Liver (tissue), 9 donors: ENCODE results near the gene HIVEP3. TPM values are rescaled to one million over a fixed set of nuclear protein-coding genes. Genes with fewer than 3 reads are reported as not detected.

Experiments used
- DNase-seq: peaks from one replicate; pipeline ENCODE4 v3.0.0-alpha.2; 2017; ENCODE audit warnings: low spot score
- H3K27ac ChIP-seq, 2 donors: one replicate each; pipeline ENCODE4 v1.7.0; 2013; ENCODE audit warnings: inconsistent platforms in 2 of 2, low read length in 2 of 2, control low read depth in 1 of 2, low read depth in 1 of 2, mild to moderate bottlenecking in 1 of 2
- H3K27me3 ChIP-seq, 4 donors: one replicate each; pipeline versions ENCODE4 v1.6.1 to v1.7.0; 2013; ENCODE audit warnings: low read length in 3 of 4, inconsistent platforms in 1 of 4, mild to moderate bottlenecking in 1 of 4, moderate library complexity in 1 of 4; ENCODE audit not compliant: control insufficient read depth in 4 of 4, insufficient read depth in 4 of 4
- H3K36me3 ChIP-seq, 4 donors: one replicate each; pipeline versions ENCODE4 v1.6.1 to v1.7.0; 2013; ENCODE audit warnings: low read length in 3 of 4, mild to moderate bottlenecking in 3 of 4, low read depth in 1 of 4, moderate library complexity in 1 of 4; ENCODE audit not compliant: control insufficient read depth in 4 of 4, insufficient read depth in 3 of 4
- H3K4me1 ChIP-seq, 4 donors: one replicate each; pipeline versions ENCODE4 v1.6.1 to v1.7.0; 2013; ENCODE audit warnings: low read length in 3 of 4, mild to moderate bottlenecking in 3 of 4, moderate library complexity in 1 of 4; ENCODE audit not compliant: control insufficient read depth in 4 of 4, insufficient read depth in 4 of 4
- H3K4me3 ChIP-seq, 3 donors: one replicate each; pipeline versions ENCODE4 v1.6.1 to v1.7.0; 2013; ENCODE audit warnings: low read length in 3 of 3, control low read depth in 1 of 3, low read depth in 1 of 3, mild to moderate bottlenecking in 1 of 3
- H3K9ac ChIP-seq, 2 donors: one replicate each; pipeline ENCODE4 v1.7.0; 2013; ENCODE audit warnings: low read length in 2 of 2, mild to moderate bottlenecking in 2 of 2, moderate library complexity in 2 of 2, control low read depth in 1 of 2, low read depth in 1 of 2
- H3K9me3 ChIP-seq, 4 donors: one replicate each; pipeline versions ENCODE4 v1.6.1 to v1.7.0; 2013; ENCODE audit warnings: low read length in 3 of 4; ENCODE audit not compliant: control insufficient read depth in 4 of 4
- EGR1 ChIP-seq, 2 donors: IDR thresholded peaks; 2 replicates each; pipeline ENCODE4 v1.6.1; 2016 to 2018; ENCODE audit warnings: antibody characterized with exemption in 2 of 2, low read depth in 2 of 2
- FOXA1 ChIP-seq: IDR thresholded peaks from 2 replicates; pipeline ENCODE4 v1.6.1; 2016; ENCODE audit warnings: antibody characterized with exemption
- FOXA2 ChIP-seq: IDR thresholded peaks from 2 replicates; pipeline ENCODE4 v1.6.1; 2016; ENCODE audit warnings: antibody characterized with exemption
- GABPA ChIP-seq, 2 donors: IDR thresholded peaks in 1 of 2; conservative IDR thresholded peaks in 1 of 2; 2 replicates each; pipeline ENCODE4 v1.6.1; 2016; ENCODE audit warnings: antibody characterized with exemption in 2 of 2, mild to moderate bottlenecking in 1 of 2, moderate library complexity in 1 of 2
- HNF4A ChIP-seq, 2 donors: conservative IDR thresholded peaks; 2 replicates each; pipeline ENCODE4 v1.6.1; 2016; ENCODE audit warnings: antibody characterized with exemption in 2 of 2, mild to moderate bottlenecking in 2 of 2
- HNF4G ChIP-seq: IDR thresholded peaks from 2 replicates; pipeline ENCODE4 v1.6.1; 2016; ENCODE audit warnings: antibody characterized with exemption
- JUND ChIP-seq, 2 donors: IDR thresholded peaks; 2 replicates each; pipeline ENCODE4 v1.6.1; 2016; ENCODE audit warnings: antibody characterized with exemption in 2 of 2
- MAX ChIP-seq: IDR thresholded peaks from 2 replicates; pipeline ENCODE4 v1.6.1; 2016; ENCODE audit warnings: antibody characterized with exemption
- NR2F2 ChIP-seq: IDR thresholded peaks from 2 replicates; pipeline ENCODE4 v1.6.1; 2016; ENCODE audit warnings: antibody characterized with exemption
- RAD21 ChIP-seq, 2 donors: IDR thresholded peaks; 2 replicates each; pipeline ENCODE4 v1.6.1; 2016; ENCODE audit warnings: antibody characterized with exemption in 2 of 2, mild to moderate bottlenecking in 2 of 2
- RXRA ChIP-seq, 2 donors: IDR thresholded peaks; 2 replicates each; pipeline ENCODE4 v1.6.1; 2017 to 2018; ENCODE audit warnings: antibody characterized with exemption in 2 of 2, mild to moderate bottlenecking in 1 of 2
- SP1 ChIP-seq: IDR thresholded peaks from 2 replicates; pipeline ENCODE4 v1.6.1; 2018; ENCODE audit warnings: antibody characterized with exemption, mild to moderate bottlenecking
- TAF1 ChIP-seq: conservative IDR thresholded peaks from 2 replicates; pipeline ENCODE4 v1.6.1; 2016; ENCODE audit warnings: antibody characterized with exemption, mild to moderate bottlenecking
- YY1 ChIP-seq: IDR thresholded peaks from 2 replicates; pipeline ENCODE4 v1.6.1; 2016; ENCODE audit warnings: antibody characterized with exemption, mild to moderate bottlenecking
- ZBTB33 ChIP-seq: IDR thresholded peaks from 2 replicates; pipeline ENCODE4 v1.6.1; 2016; ENCODE audit warnings: antibody characterized with exemption
- WGBS: extraction: QIAGEN DNeasy Blood & Tissue Kit; methylation state at CpG from one replicate; pipeline ENCODE4 v1.1.7; 2013; 5-methylcytosine and 5-hydroxymethylcytosine counted together
- polyA plus RNA-seq, 2 donors: library from polyadenylated mRNA; stranded (reverse) in 1 of 2; unstranded in 1 of 2; fragments of 200-250 nt in 1 of 2; fragments of >200 nt in 1 of 2; fragmentation: Nextera tagmentation in 1 of 2; extraction: Ambion mirVana in 1 of 2; gene quantifications; one replicate each; pipeline versions ENCODE4 v1.2.1 to v1.2.3, GENCODE V29; 2013 to 2015
- total RNA-seq, 2 donors: library from RNA; depleted of rRNA; stranded (reverse); fragments of >200 nt; gene quantifications; one replicate each; pipeline ENCODE4 v1.2.3, GENCODE V29; 2014
- TF ChIP-seq, protein P1 (sequence below): IDR thresholded peaks from 2 replicates; pipeline ENCODE4 v1.6.1; 2016; ENCODE audit warnings: antibody characterized with exemption
- TF ChIP-seq, protein P2 (sequence below): IDR thresholded peaks from 2 replicates; pipeline ENCODE4 v1.6.1; 2016; ENCODE audit warnings: antibody characterized with exemption, mild to moderate bottlenecking
- TF ChIP-seq, protein P3 (sequence below): fragments of 150-350 bp; IDR thresholded peaks from 2 replicates; pipeline ENCODE4 v1.5.1; 2017; ENCODE audit warnings: improper control_type of control experiment, low read depth, low read length; ENCODE audit not compliant: missing input control
- donor health status: healthy.
- donor health status: healthy.
- donor health status: healthy.
- donor health status: healthy.
- donor health status: healthy.

HIVEP3 gene
- total and polyA plus RNA-seq, 4 donors: 0.93 to 1.6 (median 1.4) TPM

- Histone ChIP-seq H3K9ac (no peak overlapping the region), H3K27ac (no peak overlapping the region), H3K9me3 (no peaks in the 10 kb centered on the region), H3K36me3 (no peaks in the 10 kb centered on the region), H3K4me3 (no peak overlapping the region), H3K27me3 (no peaks in the 10 kb centered on the region), H3K4me1 (no peaks in the 10 kb centered on the region)
- TF ChIP-seq HNF4A (conservative IDR thresholded peaks at IDR 0.05) (no peak), YY1 (no peak)
- TF ChIP-seq, protein P1, sequence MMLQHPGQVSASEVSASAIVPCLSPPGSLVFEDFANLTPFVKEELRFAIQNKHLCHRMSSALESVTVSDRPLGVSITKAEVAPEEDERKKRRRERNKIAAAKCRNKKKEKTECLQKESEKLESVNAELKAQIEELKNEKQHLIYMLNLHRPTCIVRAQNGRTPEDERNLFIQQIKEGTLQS: no peak
- 83% methylated on average over 5 of the region's 5 CpGs for WGBS
- no peak for DNase-seq
Observed at GRCh38 chr1:41712695-41713094, 206.0 kb downstream of the HIVEP3 start.

DNA sequence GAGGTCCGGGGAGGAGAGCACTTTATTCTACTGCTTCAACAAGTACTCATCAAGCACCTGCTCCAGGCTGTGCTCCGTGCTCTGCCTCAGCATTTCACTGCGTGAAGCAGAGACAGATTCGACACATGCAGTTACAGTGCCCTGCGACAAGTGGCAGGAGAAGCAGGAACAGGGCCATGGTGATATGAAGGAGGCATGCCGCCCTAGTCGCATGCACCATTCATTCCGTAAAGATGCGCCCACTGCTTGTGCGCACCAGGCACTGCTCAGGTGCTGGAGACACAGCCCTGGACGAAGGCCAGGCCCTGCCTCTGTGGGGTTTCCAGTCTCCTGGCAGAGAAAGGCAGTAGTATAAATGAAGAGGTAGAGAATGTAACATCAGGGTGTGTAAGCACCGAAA is 206.6 kb downstream of the HIVEP3 start:
- no peaks in the 10 kb centered on the region for H3K4me1 ChIP-seq
- 94% methylated on average over 12 of the region's 12 CpGs for WGBS
- DNase-seq: no peak

More for the DNA sequence above, 206.6 kb downstream of the HIVEP3 start:
- Histone ChIP-seq H3K27me3 (no peaks in the 10 kb centered on the region), H3K27ac (no peak overlapping the region), H3K9me3 (no peaks in the 10 kb centered on the region), H3K4me3 (no peak overlapping the region), H3K36me3 (no peaks in the 10 kb centered on the region), H3K9ac (no peak overlapping the region)
- TF ChIP-seq NR2F2 (no peak), YY1 (no peak), RAD21 (IDR thresholded peaks at IDR 0.05) (no peak), EGR1 (IDR thresholded peaks at IDR 0.05; ENCODE audit: low read depth in 2 of 2) (no peak), SP1 (no peak), RXRA (IDR thresholded peaks at IDR 0.05) (no peak), FOXA2 (no peak), GABPA (IDR thresholded peaks at IDR 0.05 in 1 of 2, conservative IDR thresholded peaks at IDR 0.05 in 1 of 2) (no peak), TAF1 (no peak), FOXA1 (no peak), HNF4A (conservative IDR thresholded peaks at IDR 0.05) (no peak), HNF4G (no peak), ZBTB33 (no peak), MAX (no peak), JUND (IDR thresholded peaks at IDR 0.05) (no peak)
- TF ChIP-seq, protein P2, sequence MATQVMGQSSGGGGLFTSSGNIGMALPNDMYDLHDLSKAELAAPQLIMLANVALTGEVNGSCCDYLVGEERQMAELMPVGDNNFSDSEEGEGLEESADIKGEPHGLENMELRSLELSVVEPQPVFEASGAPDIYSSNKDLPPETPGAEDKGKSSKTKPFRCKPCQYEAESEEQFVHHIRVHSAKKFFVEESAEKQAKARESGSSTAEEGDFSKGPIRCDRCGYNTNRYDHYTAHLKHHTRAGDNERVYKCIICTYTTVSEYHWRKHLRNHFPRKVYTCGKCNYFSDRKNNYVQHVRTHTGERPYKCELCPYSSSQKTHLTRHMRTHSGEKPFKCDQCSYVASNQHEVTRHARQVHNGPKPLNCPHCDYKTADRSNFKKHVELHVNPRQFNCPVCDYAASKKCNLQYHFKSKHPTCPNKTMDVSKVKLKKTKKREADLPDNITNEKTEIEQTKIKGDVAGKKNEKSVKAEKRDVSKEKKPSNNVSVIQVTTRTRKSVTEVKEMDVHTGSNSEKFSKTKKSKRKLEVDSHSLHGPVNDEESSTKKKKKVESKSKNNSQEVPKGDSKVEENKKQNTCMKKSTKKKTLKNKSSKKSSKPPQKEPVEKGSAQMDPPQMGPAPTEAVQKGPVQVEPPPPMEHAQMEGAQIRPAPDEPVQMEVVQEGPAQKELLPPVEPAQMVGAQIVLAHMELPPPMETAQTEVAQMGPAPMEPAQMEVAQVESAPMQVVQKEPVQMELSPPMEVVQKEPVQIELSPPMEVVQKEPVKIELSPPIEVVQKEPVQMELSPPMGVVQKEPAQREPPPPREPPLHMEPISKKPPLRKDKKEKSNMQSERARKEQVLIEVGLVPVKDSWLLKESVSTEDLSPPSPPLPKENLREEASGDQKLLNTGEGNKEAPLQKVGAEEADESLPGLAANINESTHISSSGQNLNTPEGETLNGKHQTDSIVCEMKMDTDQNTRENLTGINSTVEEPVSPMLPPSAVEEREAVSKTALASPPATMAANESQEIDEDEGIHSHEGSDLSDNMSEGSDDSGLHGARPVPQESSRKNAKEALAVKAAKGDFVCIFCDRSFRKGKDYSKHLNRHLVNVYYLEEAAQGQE: no peak
- TF ChIP-seq, protein P1: no peak
- TF ChIP-seq, protein P3, sequence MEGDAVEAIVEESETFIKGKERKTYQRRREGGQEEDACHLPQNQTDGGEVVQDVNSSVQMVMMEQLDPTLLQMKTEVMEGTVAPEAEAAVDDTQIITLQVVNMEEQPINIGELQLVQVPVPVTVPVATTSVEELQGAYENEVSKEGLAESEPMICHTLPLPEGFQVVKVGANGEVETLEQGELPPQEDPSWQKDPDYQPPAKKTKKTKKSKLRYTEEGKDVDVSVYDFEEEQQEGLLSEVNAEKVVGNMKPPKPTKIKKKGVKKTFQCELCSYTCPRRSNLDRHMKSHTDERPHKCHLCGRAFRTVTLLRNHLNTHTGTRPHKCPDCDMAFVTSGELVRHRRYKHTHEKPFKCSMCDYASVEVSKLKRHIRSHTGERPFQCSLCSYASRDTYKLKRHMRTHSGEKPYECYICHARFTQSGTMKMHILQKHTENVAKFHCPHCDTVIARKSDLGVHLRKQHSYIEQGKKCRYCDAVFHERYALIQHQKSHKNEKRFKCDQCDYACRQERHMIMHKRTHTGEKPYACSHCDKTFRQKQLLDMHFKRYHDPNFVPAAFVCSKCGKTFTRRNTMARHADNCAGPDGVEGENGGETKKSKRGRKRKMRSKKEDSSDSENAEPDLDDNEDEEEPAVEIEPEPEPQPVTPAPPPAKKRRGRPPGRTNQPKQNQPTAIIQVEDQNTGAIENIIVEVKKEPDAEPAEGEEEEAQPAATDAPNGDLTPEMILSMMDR: no peak
